Type B pancreatic cell (in vitro differentiated cells): ENCODE results near the gene PLA1A. TPM values are rescaled to one million over a fixed set of nuclear protein-coding genes. Genes with fewer than 3 reads are reported as not detected.

Experiments used
- DNase-seq: peaks from one replicate; pipeline ENCODE4 v3.0.0; 2021; ENCODE audit warnings: mixed read lengths; ENCODE audit not compliant: unreplicated experiment; ENCODE audit errors: extremely low spot score
- H3K27ac Mint-ChIP-seq: 2 replicates; pipeline ENCODE4 v1.8.0; 2021; ENCODE audit warnings: mild to moderate bottlenecking, mixed read lengths
- H3K27me3 Mint-ChIP-seq: 2 replicates; pipeline ENCODE4 v1.8.0; 2021; ENCODE audit warnings: mixed read lengths
- H3K36me3 Mint-ChIP-seq: 2 replicates; pipeline ENCODE4 v1.8.0; 2021; ENCODE audit warnings: mixed read lengths
- H3K4me1 Mint-ChIP-seq: one replicate; pipeline ENCODE4 v1.8.0; 2021; ENCODE audit warnings: mixed read lengths; ENCODE audit not compliant: unreplicated experiment
- H3K4me3 Mint-ChIP-seq: 2 replicates; pipeline ENCODE4 v1.8.0; 2021; ENCODE audit warnings: mild to moderate bottlenecking, mixed read lengths
- H3K9me3 Mint-ChIP-seq: 2 replicates; pipeline ENCODE4 v1.8.0; 2021; ENCODE audit warnings: mixed read lengths
- total RNA-seq: library from RNA; stranded (reverse); gene quantifications from 2 replicates; pipeline ENCODE4 v1.2.1, GENCODE V29; 2021; ENCODE audit warnings: low replicate concordance
- TF ChIP-seq, protein P1 (sequence below): fragments of 200-600 bp; sonication (generic); conservative IDR thresholded peaks from 2 replicates; pipeline ENCODE4 v1.5.0; 2021; ENCODE audit warnings: antibody characterized with exemption, mild to moderate bottlenecking

PLA1A gene
- total RNA-seq, 1 donor from 2014 or later, result 1.6 TPM

DNA sequence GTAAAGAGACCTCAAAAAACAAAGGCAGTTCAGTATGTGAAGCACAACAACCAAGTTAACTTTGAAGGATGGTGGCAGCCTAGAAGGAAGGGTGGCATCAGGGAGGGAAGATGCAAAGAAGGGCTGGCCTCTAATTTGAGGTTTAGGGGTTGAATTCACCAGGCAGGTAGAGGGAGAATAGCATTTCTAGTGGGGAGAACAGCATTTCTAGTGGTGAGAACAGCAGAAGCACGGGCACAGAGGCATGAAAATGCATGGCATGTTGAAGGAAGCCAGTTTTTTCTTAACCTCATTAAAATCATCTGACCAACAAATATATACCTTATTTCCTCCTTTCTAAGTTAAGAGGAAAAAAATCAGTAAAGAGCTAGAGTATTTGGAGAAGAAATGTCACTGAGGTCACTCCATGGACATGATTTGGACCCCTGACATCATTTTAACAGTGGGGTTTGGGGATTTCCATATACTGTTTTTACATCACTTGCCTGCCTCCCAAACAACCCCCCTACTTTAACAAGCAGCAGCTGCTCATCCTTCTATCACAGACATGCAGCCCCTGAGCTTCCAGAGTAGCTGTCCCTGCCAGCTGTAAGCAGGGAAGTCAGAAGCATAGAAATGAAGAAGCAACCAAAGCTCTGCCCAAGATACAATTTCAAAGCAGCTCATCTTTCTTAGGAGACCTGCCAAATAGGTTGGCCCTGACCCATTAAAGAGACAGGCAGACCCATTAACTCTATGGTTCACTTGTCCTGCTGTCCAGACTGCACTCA is 65.1 kb downstream of the PLA1A start:
- TF ChIP-seq, protein P1, sequence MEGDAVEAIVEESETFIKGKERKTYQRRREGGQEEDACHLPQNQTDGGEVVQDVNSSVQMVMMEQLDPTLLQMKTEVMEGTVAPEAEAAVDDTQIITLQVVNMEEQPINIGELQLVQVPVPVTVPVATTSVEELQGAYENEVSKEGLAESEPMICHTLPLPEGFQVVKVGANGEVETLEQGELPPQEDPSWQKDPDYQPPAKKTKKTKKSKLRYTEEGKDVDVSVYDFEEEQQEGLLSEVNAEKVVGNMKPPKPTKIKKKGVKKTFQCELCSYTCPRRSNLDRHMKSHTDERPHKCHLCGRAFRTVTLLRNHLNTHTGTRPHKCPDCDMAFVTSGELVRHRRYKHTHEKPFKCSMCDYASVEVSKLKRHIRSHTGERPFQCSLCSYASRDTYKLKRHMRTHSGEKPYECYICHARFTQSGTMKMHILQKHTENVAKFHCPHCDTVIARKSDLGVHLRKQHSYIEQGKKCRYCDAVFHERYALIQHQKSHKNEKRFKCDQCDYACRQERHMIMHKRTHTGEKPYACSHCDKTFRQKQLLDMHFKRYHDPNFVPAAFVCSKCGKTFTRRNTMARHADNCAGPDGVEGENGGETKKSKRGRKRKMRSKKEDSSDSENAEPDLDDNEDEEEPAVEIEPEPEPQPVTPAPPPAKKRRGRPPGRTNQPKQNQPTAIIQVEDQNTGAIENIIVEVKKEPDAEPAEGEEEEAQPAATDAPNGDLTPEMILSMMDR, result no peak
- H3K4me1 Mint-ChIP-seq, result no peaks in the 10 kb centered on the region
- H3K4me3 Mint-ChIP-seq, result no peak overlapping the region

DNA sequence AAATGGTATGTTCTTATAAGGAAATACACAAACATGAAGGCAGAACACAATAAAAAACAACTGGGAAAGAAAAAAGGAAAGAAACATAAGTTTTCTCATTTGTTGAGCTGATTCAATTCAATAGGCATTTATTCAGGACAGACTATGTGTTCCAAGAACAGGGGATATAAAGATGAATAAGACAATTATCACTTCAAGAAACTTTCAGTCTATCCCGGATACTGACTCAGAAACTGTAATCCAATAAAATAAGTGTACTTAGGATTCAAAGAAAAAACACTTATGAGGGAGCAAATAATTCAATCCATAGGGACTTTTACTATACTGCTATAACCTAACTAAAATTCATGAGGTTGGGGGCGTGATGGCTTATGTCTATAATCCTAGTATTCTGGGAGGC is 66.2 kb downstream of the PLA1A start:
- H3K9me3 Mint-ChIP-seq, result no peaks in the 10 kb centered on the region
- no peaks in the 10 kb centered on the region for H3K4me1 Mint-ChIP-seq
- no peak overlapping the region for H3K27ac Mint-ChIP-seq
- H3K4me3 Mint-ChIP-seq, result no peak overlapping the region
- no peaks in the 10 kb centered on the region for H3K27me3 Mint-ChIP-seq
- TF ChIP-seq, protein P1, result no peak
- no peak for DNase-seq
- peaks cover 8% of the 10 kb centered on the region for H3K36me3 Mint-ChIP-seq

More for the DNA sequence above, 65.1 kb downstream of the PLA1A start:
- DNase-seq, result no peak
- Mint-ChIP-seq H3K36me3 (peaks cover 8% of the 10 kb centered on the region), H3K9me3 (no peaks in the 10 kb centered on the region), H3K27me3 (no peaks in the 10 kb centered on the region), H3K27ac (no peak overlapping the region)

DNA sequence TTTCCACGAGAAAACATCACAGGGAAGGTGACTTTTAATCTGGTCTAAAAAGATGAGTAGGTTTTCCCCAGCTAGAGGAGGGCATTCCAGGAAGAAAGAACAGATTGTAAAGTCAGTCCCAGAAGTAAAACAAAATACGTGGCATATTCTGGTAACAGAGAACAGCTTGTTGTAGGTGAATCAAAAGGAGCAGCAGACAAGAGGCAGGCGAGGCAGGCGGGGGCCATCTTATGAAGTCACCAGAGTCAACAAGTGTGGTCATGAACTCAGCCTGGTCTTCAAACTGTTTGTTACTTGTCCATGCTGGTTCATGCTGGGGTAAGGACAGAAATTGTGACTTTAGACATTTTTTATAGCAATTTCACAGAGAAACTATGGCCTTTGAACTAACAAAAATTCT is 66.7 kb downstream of the PLA1A start:
- Mint-ChIP-seq H3K27me3 (no peaks in the 10 kb centered on the region), H3K36me3 (peaks cover 13% of the 10 kb centered on the region), H3K9me3 (no peaks in the 10 kb centered on the region), H3K4me1 (no peaks in the 10 kb centered on the region), H3K4me3 (no peak overlapping the region), H3K27ac (peak overlapping the region; percentile 19)
- DNase-seq, result no peak
- TF ChIP-seq, protein P1, result no peak

DNA sequence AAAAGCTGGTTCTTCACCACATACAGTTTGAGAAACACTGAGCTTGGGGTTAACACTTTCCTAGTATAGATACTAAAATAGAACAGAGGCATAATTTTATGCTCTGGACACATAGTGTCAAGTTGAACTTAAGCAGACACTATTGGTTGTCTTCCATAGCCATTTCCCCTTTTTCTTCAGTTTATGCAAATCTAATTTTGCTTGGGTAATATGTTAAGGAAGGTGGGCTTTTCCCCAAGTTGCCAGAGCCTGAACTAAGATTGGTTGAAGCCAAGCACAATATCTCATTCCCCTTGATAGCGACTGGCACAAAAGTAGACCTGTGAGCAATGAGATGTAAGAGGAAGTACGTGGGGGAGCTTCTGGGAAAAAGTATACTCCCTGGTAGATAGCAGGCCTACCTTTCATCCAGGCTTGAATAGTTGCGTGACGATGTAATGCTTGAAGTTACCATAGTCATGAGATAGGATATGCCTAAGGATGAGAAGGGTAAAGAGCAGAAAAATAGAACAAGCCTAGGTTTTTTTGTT is 67.2 kb downstream of the PLA1A start:
- DNase-seq, result no peak
- Mint-ChIP-seq H3K27me3 (no peaks in the 10 kb centered on the region), H3K4me3 (no peak overlapping the region), H3K36me3 (peaks cover 12% of the 10 kb centered on the region), H3K27ac (peak overlapping the region; percentile 19), H3K4me1 (no peaks in the 10 kb centered on the region), H3K9me3 (no peaks in the 10 kb centered on the region)
- TF ChIP-seq, protein P1, result no peak

DNA sequence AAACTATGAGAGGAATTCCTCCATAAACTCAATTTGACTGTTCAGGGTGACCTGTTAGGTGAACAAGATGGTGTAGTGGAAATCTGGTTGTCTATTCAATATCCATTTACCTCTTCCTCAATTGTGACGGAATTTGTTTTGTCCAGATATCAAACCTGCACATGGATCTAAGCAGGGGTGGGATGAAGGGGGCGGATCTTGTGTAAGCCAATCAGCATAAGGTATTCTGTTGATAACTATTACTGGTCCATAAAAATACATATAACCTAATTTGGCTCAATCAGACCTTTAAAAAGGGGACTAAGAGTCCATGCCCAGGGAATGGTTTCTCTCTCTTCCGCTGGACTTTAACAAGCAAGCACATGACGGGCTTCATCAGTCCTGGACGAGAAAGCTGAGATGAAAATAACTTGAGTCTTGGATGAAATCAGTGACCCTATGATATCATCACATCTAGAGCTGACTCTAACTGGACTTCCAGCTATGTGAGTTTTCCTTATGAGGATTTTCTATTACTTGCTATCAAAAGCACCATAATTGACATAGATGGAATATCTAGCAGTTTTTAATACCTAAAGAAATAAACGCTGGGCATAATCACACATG is 68.4 kb downstream of the PLA1A start:
- no peaks in the 10 kb centered on the region for H3K4me1 Mint-ChIP-seq
- H3K9me3 Mint-ChIP-seq, result no peaks in the 10 kb centered on the region
- H3K4me3 Mint-ChIP-seq, result no peak overlapping the region
- H3K27ac Mint-ChIP-seq, result no peak overlapping the region
- no peaks in the 10 kb centered on the region for H3K27me3 Mint-ChIP-seq
- TF ChIP-seq, protein P1, result no peak
- H3K36me3 Mint-ChIP-seq, result peaks cover 19% of the 10 kb centered on the region
- no peak for DNase-seq
